DND-41 (cell line): ENCODE data around the gene TMEM94.

ENCODE experiments used
- ATAC-seq: fragments of 200-7000 bp; cut with Tn5 transposase; 3 replicates; pipeline ENCODE4 v1.9.1; 2021; ENCODE audit warnings: low read depth; ENCODE audit not compliant: insufficient read depth
- DNase-seq: peaks from one replicate; pipeline ENCODE4 v3.0.0-alpha.2; 2020
- H2AFZ ChIP-seq: 2 replicates; pipeline ENCODE4 v1.6.0; 2012; ENCODE audit warnings: low read depth, low read length
- H3K27ac ChIP-seq: 2 replicates; pipeline ENCODE4 v1.5.1; 2012; ENCODE audit warnings: low read length, inconsistent platforms
- H3K27me3 ChIP-seq: fragments of 200-600 bp; sonication (generic); 2 replicates; pipeline ENCODE4 v1.6.0; 2012; ENCODE audit warnings: low read length, mild to moderate bottlenecking, inconsistent platforms; ENCODE audit not compliant: insufficient read depth, poor library complexity
- H3K36me3 ChIP-seq: 2 replicates; pipeline ENCODE4 v1.5.1; 2012; ENCODE audit warnings: low read length, inconsistent platforms; ENCODE audit not compliant: insufficient read depth
- H3K4me1 ChIP-seq: 2 replicates; pipeline ENCODE4 v1.5.1; 2012; ENCODE audit warnings: mild to moderate bottlenecking, low read length; ENCODE audit not compliant: insufficient read depth
- H3K4me2 ChIP-seq: 2 replicates; pipeline ENCODE4 v1.6.0; 2012; ENCODE audit warnings: mild to moderate bottlenecking, moderate library complexity, low read length, inconsistent platforms; ENCODE audit not compliant: insufficient read depth
- H3K4me3 ChIP-seq, 2 experiments: fragments of 200-600 bp in 1 of 2; shearing (Covaris generic) in 1 of 2; 2 replicates each; pipeline ENCODE4 v1.5.1; 2012 to 2016; ENCODE audit warnings: inconsistent platforms in 2 of 2, low read length in 2 of 2, mild to moderate bottlenecking in 2 of 2, low read depth in 1 of 2, moderate library complexity in 1 of 2
- H3K79me2 ChIP-seq: 2 replicates; pipeline ENCODE4 v1.6.0; 2012; ENCODE audit warnings: low read length, inconsistent platforms; ENCODE audit not compliant: insufficient read depth
- H3K9ac ChIP-seq: 2 replicates; pipeline ENCODE4 v1.6.0; 2012; ENCODE audit warnings: low read depth, mild to moderate bottlenecking, inconsistent platforms, low read length, moderate library complexity
- H3K9me3 ChIP-seq: 2 replicates; pipeline ENCODE4 v1.5.1; 2012; ENCODE audit warnings: low read length, moderate library complexity, mild to moderate bottlenecking, inconsistent platforms; ENCODE audit not compliant: insufficient read depth, severe bottlenecking
- H4K20me1 ChIP-seq: 2 replicates; pipeline ENCODE4 v1.6.0; 2012; ENCODE audit warnings: low read length; ENCODE audit not compliant: insufficient read depth
- CTCF ChIP-seq: IDR thresholded peaks from 2 replicates; pipeline ENCODE4 v1.5.1; 2012; ENCODE audit warnings: borderline replicate concordance, low read length, moderate library complexity, mild to moderate bottlenecking; ENCODE audit not compliant: poor library complexity, severe bottlenecking; ENCODE audit errors: extremely low read depth
- EZH2 ChIP-seq: IDR thresholded peaks from 3 replicates; pipeline ENCODE4 v1.6.1; 2012; ENCODE audit warnings: borderline replicate concordance, low read depth, mild to moderate bottlenecking, moderate library complexity, low read length, inconsistent platforms; ENCODE audit not compliant: severe bottlenecking

TMEM94 gene

DNA sequence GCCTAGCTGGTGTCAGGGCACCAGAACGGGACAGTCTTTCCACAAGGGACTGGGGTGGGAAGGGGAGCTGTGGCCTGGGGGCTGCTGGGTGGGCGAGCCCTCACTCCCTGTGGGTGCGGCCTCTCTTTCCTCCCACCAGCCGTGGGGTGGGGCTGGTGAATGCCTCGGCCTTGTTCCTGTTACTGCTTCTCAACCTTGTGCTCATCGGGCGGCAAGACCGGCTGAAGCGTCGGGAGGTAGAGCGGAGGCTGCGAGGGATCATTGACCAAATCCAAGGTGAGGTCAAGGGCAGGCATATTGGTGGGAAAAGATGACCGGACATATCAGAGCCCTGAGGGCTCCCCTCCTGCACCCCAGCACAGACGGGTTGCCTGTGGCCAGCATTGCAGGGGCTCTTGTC is 29.7 kb downstream of the TMEM94 start:
- H3K27ac ChIP-seq = no peak overlapping the region
- peaks cover 25% of the 10 kb centered on the region for H3K4me1 ChIP-seq
- H4K20me1 ChIP-seq = peaks cover 13% of the 10 kb centered on the region; the same call in 1 of the 2 replicates
- peaks cover 35% of the 10 kb centered on the region for H3K36me3 ChIP-seq
- no peak overlapping the region for H3K4me3 ChIP-seq
- no peak overlapping the region for H3K4me2 ChIP-seq
- H3K79me2 ChIP-seq = peaks cover 28% of the 10 kb centered on the region
- no peak overlapping the region for H2AFZ ChIP-seq
- DNase-seq = no peak
- no peak overlapping the region for H3K9ac ChIP-seq
- TF ChIP-seq EZH2 (no peak), CTCF (no peak)
- H3K27me3 ChIP-seq = no peaks in the 10 kb centered on the region
- H3K9me3 ChIP-seq = no peaks in the 10 kb centered on the region
- no peak for ATAC-seq

GRCh38 chr17:75486951-75487350 is 30.5 kb downstream of the TMEM94 start:
- H3K27ac ChIP-seq = peak overlapping the region; percentile 79

DNA sequence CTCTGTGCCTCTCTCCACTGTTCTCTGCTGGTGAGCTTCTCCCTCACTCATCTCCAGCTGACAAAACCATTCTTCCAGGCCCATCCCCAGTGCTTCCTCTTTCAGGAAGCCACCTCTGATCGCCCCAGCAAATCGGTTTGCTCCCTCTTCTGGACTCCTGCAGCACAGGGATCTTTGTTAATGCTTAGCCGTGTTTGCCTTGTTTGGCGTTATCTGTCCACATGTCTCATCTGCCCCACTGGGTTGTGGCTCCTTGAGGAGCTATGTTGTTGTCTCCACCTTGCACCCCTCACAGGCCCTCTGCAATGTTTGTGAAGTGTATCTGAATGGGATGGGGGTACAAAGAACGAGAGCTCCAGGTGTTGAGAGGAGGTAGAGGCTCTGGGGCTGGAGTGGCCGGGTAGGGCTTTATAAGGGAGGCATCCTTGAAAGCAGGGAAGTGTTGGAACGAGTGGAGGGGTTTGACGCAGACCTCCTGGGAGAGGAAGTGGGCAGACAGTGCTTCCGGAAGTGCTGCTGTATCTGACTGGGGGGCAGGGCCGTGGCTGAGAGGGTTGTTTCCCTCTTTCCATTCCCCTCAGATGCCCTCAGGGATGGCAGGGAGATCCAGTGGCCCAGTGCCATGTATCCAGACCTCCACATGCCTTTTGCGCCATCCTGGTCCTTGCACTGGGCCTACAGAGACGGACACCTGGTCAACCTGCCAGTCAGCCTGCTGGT is 31.1 kb downstream of the TMEM94 start:
- Histone ChIP-seq H2AFZ (peak overlapping the region; percentile 62), H3K36me3 (peaks cover 49% of the 10 kb centered on the region), H3K27me3 (no peaks in the 10 kb centered on the region), H3K9ac (peak overlapping the region; percentile 34), H3K79me2 (peaks cover 22% of the 10 kb centered on the region), H3K4me2 (peak overlapping the region; percentile 49), H4K20me1 (peaks cover 6% of the 10 kb centered on the region; the same call in 1 of the 2 replicates), H3K4me3 (peak overlapping the region in 1 of 2 experiments; percentile 42; a peak in 2 of 4 replicates), H3K9me3 (no peaks in the 10 kb centered on the region), H3K27ac (peak overlapping the region; percentile 79), H3K4me1 (peaks cover 25% of the 10 kb centered on the region)
- no peak for TF ChIP-seq EZH2
- peak; percentile 5 for TF ChIP-seq CTCF
- ATAC-seq (peak; percentile 98), DNase-seq (peak; percentile 86)

More at GRCh38 chr17:75486951-75487350, 30.5 kb downstream of the TMEM94 start:
- Histone ChIP-seq H3K4me1 (peaks cover 25% of the 10 kb centered on the region), H3K4me3 (peak overlapping the region in 1 of 2 experiments; percentile 42; a peak in 1 of 4 replicates), H3K9me3 (no peaks in the 10 kb centered on the region), H3K4me2 (peak overlapping the region; percentile 49), H2AFZ (0 out of 2 replicates have a peak overlapping the region, but pooled peaks have one; percentile 62), H4K20me1 (peaks cover 7% of the 10 kb centered on the region; the same call in 1 of the 2 replicates), H3K79me2 (peaks cover 22% of the 10 kb centered on the region), H3K9ac (peak overlapping the region; percentile 34), H3K36me3 (peaks cover 43% of the 10 kb centered on the region), H3K27me3 (no peaks in the 10 kb centered on the region)
- ATAC-seq (no peak), DNase-seq (no peak)
- TF ChIP-seq CTCF = no peak
